BLaER1 treated with 17β-estradiol and CSF1 and Interleukin-3, amounts not matched to agents 10 nM and 100 nM (cell line): ENCODE measurements around the gene SHROOM3.

Experiments
- H3K27ac ChIP-seq, 11 experiments: shearing (Covaris generic); formaldehyde crosslinking; 2 replicates each; pipeline ENCODE4 v1.8.1; 2022
- H3K27me3 ChIP-seq, 11 experiments: shearing (Covaris generic); formaldehyde crosslinking; 2 replicates each; pipeline ENCODE4 v1.8.1; 2022
- H3K36me3 ChIP-seq, 11 experiments: shearing (Covaris generic); formaldehyde crosslinking; 2 replicates each; pipeline ENCODE4 v1.8.1; 2022
- H3K4me1 ChIP-seq, 10 experiments: shearing (Covaris generic); formaldehyde crosslinking; 2 replicates each; pipeline ENCODE4 v1.8.1; 2022
- H3K4me2 ChIP-seq, 11 experiments: shearing (Covaris generic); formaldehyde crosslinking; 2 replicates each; pipeline ENCODE4 v1.8.1; 2022
- H3K4me3 ChIP-seq, 10 experiments: shearing (Covaris generic); formaldehyde crosslinking; 2 replicates each; pipeline ENCODE4 v1.8.1; 2022
- H3K9ac ChIP-seq, 11 experiments: shearing (Covaris generic); formaldehyde crosslinking; 2 replicates each; pipeline ENCODE4 v1.8.1; 2022
- H3K9me3 ChIP-seq, 11 experiments: shearing (Covaris generic); formaldehyde crosslinking; replicated peaks in 1 of 11; 2 replicates each; pipeline ENCODE4 v1.8.1; 2022
- H4K20me1 ChIP-seq, 11 experiments: shearing (Covaris generic); formaldehyde crosslinking; 2 replicates each; pipeline ENCODE4 v1.8.1; 2022
- Cebpa-rat ChIP-seq, 11 experiments: shearing (Covaris generic); IDR thresholded peaks; 2 replicates each; pipeline ENCODE4 v1.8.1; 2022

SHROOM3 gene

DNA sequence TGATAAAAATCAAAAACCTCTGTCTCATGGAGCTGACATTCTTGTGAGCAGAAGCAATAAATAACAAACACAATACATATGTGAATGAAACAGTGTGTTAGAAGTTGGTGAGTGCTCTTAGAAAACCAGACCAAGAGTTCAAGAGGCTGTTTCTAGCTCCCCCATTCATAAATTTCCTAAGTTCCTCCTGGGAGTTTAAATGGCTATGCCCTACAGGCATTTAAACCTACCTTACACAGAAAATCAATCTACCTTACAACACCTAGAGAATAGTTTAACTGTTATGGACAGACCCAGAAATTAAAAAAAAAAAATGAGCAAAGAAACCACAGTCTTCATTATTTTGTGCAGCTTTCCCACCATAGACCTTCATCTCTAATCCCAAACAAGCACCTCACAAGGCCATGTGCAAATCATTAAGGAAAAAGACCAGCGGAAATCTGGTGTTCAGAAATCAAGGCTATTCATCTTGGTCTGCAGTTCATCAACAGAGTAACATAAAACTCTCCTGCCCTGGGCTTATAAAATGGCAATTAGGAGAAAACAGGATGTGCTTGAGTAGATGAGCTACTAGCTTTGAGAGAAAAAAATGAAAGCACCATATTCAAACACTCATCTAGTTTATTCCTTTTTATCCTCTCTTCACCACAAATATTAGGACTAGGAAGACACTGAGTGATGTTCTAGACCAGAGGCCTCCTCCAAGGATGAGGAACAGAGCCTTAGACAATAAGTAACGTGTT lies 147.2 kb downstream of the SHROOM3 start:
- no peak overlapping the region for H3K4me3 ChIP-seq
- H3K27me3 ChIP-seq = peaks cover 15 to 29% (median 23%) of the 10 kb centered on the region in 11 experiments
- H4K20me1 ChIP-seq = no peaks in the 10 kb centered on the region
- H3K4me1 ChIP-seq = peaks cover 0 to 21% (median 7%) of the 10 kb centered on the region in 10 experiments; a peak in 7 of 20 replicates
- H3K4me2 ChIP-seq = no peak overlapping the region
- no peak overlapping the region for H3K9ac ChIP-seq
- H3K27ac ChIP-seq = no peak overlapping the region
- no peak for TF ChIP-seq Cebpa-rat (IDR thresholded peaks at IDR 0.05)
- H3K36me3 ChIP-seq = no peaks in the 10 kb centered on the region
- 0 out of 22 replicates have a peak, but pooled peaks cover 0 to 3% (median 0%) of the 10 kb centered on the region in 11 experiments for H3K9me3 ChIP-seq

DNA sequence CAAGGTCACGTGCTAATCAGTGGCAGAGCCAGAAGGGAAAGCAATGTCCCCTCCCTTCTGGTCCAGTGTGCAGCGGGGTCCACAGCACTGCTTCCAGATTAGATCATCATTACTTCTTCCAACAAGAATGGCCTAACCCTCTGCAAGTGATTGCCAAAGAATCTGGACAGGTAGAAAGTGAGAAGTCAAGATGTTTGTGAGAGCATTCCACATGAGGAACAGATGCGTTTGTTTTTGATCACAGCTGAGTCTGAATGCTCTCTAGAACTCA lies 147.7 kb downstream of the SHROOM3 start:
- Histone ChIP-seq H3K36me3 (no peaks in the 10 kb centered on the region), H3K9me3 (0 out of 22 replicates have a peak, but pooled peaks cover 0 to 3% (median 0%) of the 10 kb centered on the region in 11 experiments), H4K20me1 (no peaks in the 10 kb centered on the region), H3K4me2 (no peak overlapping the region), H3K9ac (no peak overlapping the region), H3K27ac (no peak overlapping the region), H3K4me1 (peaks cover 0 to 21% (median 7%) of the 10 kb centered on the region in 10 experiments; a peak in 7 of 20 replicates), H3K4me3 (no peak overlapping the region), H3K27me3 (peaks cover 15 to 32% (median 25%) of the 10 kb centered on the region in 11 experiments)
- TF ChIP-seq Cebpa-rat (IDR thresholded peaks at IDR 0.05) = no peak

DNA sequence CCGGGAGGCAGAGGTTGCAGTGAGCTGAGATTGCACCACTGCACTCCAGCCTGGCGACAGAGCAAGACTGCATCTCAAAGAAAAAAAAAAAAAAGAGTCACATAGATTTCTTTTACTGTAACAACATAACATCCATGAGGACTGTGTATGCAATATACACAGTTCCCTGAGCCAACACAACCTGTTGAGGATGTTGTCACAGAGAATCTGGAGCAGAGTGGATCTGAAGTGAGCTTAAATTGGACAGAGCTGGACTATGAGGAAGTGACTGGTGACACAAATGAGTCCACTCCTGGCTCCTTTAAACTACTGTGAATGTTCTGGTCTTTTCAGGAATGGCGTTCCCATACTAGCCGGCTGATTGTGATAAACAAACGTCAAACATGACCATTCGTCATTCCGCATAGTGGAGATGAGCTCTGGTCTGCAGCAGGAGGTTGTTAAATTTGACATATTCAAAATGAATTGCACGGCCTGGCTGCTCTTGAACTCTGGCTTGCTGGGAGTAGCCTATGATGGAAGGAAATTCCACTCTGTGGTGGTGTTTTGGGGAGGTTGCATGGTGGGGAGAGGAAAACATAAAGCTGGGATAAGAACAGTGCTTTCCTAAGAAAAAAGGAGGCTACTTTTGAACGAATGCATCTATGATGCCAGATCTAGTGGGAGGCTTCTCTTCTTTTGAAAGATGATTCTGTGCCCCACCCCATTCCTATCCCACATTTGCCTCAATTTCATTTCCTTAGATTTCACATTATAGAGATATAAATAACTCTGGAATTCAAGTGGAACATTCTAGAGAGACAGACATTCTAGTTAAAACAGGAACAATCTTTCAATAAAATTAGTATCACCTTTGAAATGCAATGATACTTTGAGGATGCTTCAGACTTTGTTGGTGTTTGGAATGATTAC lies 149.5 kb downstream of the SHROOM3 start:
- peaks cover 15 to 32% (median 25%) of the 10 kb centered on the region in 11 experiments for H3K27me3 ChIP-seq
- H3K4me2 ChIP-seq = peak overlapping the region in 3 of 11 experiments; percentile 57 to 68 (median 63); a peak in 3 of 22 replicates
- peaks cover 0 to 14% (median 7%) of the 10 kb centered on the region in 10 experiments; a peak in 7 of 20 replicates for H3K4me1 ChIP-seq
- no peak overlapping the region for H3K9ac ChIP-seq
- no peak overlapping the region for H3K4me3 ChIP-seq
- 0 out of 22 replicates have a peak, but pooled peaks cover 0 to 3% (median 0%) of the 10 kb centered on the region in 11 experiments for H3K9me3 ChIP-seq
- TF ChIP-seq Cebpa-rat (IDR thresholded peaks at IDR 0.05) = no peak
- H4K20me1 ChIP-seq = no peaks in the 10 kb centered on the region
- H3K36me3 ChIP-seq = no peaks in the 10 kb centered on the region
- no peak overlapping the region for H3K27ac ChIP-seq

DNA sequence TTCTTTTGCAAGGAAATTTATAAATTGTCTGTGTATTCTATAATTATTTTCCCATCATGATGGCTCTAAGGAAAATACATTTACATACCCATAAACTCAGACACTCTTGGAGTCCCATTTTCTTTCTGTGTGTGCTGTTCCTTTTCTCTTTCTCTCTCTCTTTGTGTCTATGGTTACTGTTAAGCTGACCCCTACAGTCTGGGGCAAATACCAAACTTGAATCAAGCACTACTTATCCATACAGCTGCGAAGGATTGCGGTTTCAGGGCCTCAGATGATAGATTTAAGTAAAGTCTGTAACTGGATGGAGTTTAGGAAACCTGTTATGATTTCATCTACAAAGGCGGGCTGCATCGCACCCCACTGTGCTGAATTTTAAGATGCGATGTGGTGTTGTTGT lies 150.2 kb downstream of the SHROOM3 start:
- Histone ChIP-seq H4K20me1 (no peaks in the 10 kb centered on the region), H3K36me3 (no peaks in the 10 kb centered on the region), H3K9ac (no peak overlapping the region), H3K4me3 (0 out of 20 replicates have a peak overlapping the region, but pooled peaks of 1 of the 10 experiments have one; percentile 26), H3K4me1 (peaks cover 0 to 18% (median 8%) of the 10 kb centered on the region in 10 experiments; a peak in 10 of 20 replicates), H3K4me2 (peak overlapping the region in 6 of 11 experiments; percentile 48 to 68 (median 58); a peak in 6 of 22 replicates), H3K27me3 (peaks cover 15 to 32% (median 25%) of the 10 kb centered on the region in 11 experiments), H3K9me3 (0 out of 22 replicates have a peak, but pooled peaks cover 0 to 3% (median 0%) of the 10 kb centered on the region in 11 experiments), H3K27ac (no peak overlapping the region)
- TF ChIP-seq Cebpa-rat (IDR thresholded peaks at IDR 0.05) = no peak

DNA sequence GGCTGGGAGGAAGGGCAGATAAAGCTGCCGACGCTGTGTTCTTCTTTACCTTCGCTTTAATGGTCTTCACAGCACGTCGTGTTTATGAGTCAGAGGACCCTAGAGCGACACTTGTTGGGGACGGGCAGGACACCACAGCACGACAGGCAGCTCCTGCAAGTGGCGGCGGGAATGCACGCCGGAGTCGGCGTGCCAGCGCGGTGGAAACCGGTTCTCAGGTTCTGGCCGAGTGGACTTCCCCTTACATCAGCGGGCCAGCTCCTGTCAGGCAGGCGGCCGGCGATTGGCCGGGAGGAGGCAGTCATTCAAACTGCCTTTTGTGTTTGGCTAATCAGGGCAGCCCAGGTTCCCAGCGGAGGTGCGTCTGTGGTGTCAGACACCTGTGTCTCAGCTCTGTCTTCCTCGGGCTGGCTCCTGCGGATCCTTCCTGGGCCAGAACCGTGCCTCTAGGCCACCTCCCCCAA lies 150.9 kb downstream of the SHROOM3 start:
- TF ChIP-seq Cebpa-rat (IDR thresholded peaks at IDR 0.05) = no peak
- no peaks in the 10 kb centered on the region for H3K36me3 ChIP-seq
- peak overlapping the region in 2 of 11 experiments; percentile 4 to 31; a peak in 4 of 22 replicates for H3K9ac ChIP-seq
- peak overlapping the region; percentile 10 to 59 (median 30); a peak in 11 of 20 replicates for H3K4me3 ChIP-seq
- peak overlapping the region; percentile 45 to 70 (median 63) for H3K4me2 ChIP-seq
- H3K9me3 ChIP-seq = 0 out of 22 replicates have a peak, but pooled peaks cover 0 to 3% (median 0%) of the 10 kb centered on the region in 11 experiments
- peaks cover 15 to 32% (median 25%) of the 10 kb centered on the region in 11 experiments for H3K27me3 ChIP-seq
- H3K27ac ChIP-seq = no peak overlapping the region
- H4K20me1 ChIP-seq = no peaks in the 10 kb centered on the region
- peaks cover 0 to 24% (median 10%) of the 10 kb centered on the region in 10 experiments; a peak in 10 of 20 replicates for H3K4me1 ChIP-seq

DNA sequence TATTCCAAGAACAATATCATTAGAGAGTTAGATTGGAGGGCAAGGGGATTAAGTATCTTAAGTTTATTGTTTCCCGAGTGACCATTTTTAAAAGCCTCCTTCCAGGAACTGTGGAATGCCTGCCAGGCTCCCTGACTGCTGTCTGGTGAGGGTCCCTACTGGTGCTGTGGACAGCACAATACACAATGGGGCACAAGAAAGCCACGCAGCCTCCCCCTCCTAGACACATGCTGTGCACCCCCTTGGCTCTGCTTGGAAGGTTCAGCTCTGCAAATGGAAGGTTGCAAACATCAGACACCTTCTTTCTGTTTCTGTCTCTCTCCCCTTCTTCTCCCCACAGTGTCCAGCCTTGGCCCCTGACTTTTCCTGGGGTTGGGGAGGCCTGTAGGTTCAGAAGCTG lies 153.2 kb downstream of the SHROOM3 start:
- Histone ChIP-seq H3K27me3 (peaks cover 15 to 32% (median 25%) of the 10 kb centered on the region in 11 experiments), H3K9ac (no peak overlapping the region), H3K4me3 (no peak overlapping the region), H4K20me1 (no peaks in the 10 kb centered on the region), H3K4me2 (no peak overlapping the region), H3K36me3 (no peaks in the 10 kb centered on the region), H3K9me3 (peaks cover 0 to 8% (median 0%) of the 10 kb centered on the region in 11 experiments; a peak in 1 of 22 replicates), H3K4me1 (peaks cover 0 to 38% (median 14%) of the 10 kb centered on the region in 10 experiments; a peak in 11 of 20 replicates), H3K27ac (no peak overlapping the region)
- no peak for TF ChIP-seq Cebpa-rat (IDR thresholded peaks at IDR 0.05)

DNA sequence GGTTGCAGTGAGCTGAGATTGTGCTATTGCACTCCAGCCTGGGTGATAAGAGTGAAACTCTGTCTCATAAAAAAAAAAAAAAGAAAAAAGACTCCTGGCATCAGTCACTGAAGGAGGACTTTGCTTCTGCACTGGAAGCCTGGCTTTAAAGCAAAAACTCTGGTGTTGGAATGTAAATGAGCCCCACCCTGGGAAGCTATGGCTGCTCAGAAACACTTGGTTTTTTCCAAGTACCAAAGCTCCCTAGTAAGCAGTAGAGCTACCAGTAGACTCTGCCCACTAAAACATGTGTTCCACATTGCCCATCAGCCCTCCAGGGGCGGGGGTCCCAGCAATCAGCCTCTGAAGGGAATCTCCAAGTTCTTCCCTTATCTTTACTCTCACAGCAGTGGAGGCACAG lies 154.4 kb downstream of the SHROOM3 start:
- H3K4me1 ChIP-seq = peaks cover 0 to 39% (median 14%) of the 10 kb centered on the region in 10 experiments; a peak in 11 of 20 replicates
- H3K4me2 ChIP-seq = no peak overlapping the region
- no peak overlapping the region for H3K4me3 ChIP-seq
- H3K27me3 ChIP-seq = peaks cover 15 to 31% (median 25%) of the 10 kb centered on the region in 11 experiments
- peaks cover 0 to 8% (median 0%) of the 10 kb centered on the region in 11 experiments; a peak in 1 of 22 replicates for H3K9me3 ChIP-seq
- no peak for TF ChIP-seq Cebpa-rat (IDR thresholded peaks at IDR 0.05)
- H3K9ac ChIP-seq = no peak overlapping the region
- no peaks in the 10 kb centered on the region for H4K20me1 ChIP-seq
- no peak overlapping the region for H3K27ac ChIP-seq
- no peaks in the 10 kb centered on the region for H3K36me3 ChIP-seq

DNA sequence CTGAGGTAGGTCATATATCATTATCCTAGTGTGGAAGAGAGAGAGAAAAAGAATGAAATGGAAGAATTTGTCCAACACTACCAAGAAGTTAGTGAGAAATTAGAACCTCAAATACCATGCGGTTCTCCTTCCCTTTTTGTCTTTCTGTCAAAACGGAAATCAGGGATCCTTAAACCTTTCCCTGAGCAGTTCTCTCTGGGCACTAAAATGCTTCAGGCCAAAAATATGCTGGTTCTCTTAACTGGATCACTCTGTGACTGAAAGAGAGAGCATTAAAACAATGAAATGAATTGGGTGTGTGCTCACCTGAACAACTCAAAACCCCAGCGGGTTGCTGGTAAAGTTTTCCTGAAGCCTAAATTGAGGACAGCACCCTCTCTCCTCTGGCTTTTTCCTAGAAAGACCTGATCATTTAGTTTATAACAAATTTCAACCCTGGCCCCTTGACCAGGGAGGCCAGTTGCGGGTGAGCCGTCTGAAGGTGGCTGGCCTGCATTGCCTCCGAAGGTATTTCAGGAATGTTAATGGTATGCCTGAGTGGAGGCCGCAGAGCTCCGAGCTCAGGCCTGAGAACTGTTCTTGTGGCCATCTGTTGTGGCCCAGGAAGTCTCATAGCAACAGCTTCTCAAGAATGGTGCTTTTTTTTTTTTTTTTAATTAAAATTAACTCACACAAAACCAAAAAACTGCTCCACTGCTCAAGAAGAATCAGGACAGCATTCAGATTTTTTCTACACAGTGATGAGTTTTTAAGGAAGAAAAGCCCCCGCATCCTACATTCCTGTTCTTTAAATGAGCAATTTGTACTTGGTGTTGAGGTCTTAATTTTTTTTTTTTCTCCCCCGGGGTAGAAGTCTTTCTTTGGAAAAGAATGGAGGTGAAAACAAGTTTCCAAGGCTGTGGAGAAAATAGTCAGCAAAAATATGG lies 155.1 kb downstream of the SHROOM3 start:
- Histone ChIP-seq H3K36me3 (no peaks in the 10 kb centered on the region), H3K9me3 (peaks cover 0 to 10% (median 0%) of the 10 kb centered on the region in 11 experiments; a peak in 2 of 22 replicates), H3K4me2 (peak overlapping the region in 4 of 11 experiments; percentile 2 to 27 (median 9); a peak in 3 of 22 replicates), H3K4me3 (no peak overlapping the region), H3K27me3 (peaks cover 15 to 24% (median 23%) of the 10 kb centered on the region in 11 experiments), H4K20me1 (no peaks in the 10 kb centered on the region), H3K9ac (no peak overlapping the region), H3K27ac (no peak overlapping the region), H3K4me1 (peaks cover 0 to 36% (median 14%) of the 10 kb centered on the region in 10 experiments; a peak in 11 of 20 replicates)
- no peak for TF ChIP-seq Cebpa-rat (IDR thresholded peaks at IDR 0.05)
